ENCODE results near the gene FZD7. TPM values are rescaled to one million over a fixed set of nuclear protein-coding genes. Genes with fewer than 3 reads are reported as not detected.

The FZD7 gene
- total RNA-seq, 1 donor from 2014 or later: 1.1 TPM

DNA sequence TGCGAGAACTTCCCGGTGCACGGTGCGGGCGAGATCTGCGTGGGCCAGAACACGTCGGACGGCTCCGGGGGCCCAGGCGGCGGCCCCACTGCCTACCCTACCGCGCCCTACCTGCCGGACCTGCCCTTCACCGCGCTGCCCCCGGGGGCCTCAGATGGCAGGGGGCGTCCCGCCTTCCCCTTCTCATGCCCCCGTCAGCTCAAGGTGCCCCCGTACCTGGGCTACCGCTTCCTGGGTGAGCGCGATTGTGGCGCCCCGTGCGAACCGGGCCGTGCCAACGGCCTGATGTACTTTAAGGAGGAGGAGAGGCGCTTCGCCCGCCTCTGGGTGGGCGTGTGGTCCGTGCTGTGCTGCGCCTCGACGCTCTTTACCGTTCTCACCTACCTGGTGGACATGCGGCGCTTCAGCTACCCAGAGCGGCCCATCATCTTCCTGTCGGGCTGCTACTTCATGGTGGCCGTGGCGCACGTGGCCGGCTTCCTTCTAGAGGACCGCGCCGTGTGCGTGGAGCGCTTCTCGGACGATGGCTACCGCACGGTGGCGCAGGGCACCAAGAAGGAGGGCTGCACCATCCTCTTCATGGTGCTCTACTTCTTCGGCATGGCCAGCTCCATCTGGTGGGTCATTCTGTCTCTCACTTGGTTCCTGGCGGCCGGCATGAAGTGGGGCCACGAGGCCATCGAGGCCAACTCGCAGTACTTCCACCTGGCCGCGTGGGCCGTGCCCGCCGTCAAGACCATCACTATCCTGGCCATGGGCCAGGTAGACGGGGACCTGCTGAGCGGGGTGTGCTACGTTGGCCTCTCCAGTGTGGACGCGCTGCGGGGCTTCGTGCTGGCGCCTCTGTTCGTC, 1.7 kb downstream of the FZD7 start:
- Mint-ChIP-seq H3K36me3 (ENCODE audit: low read depth) (no peaks in the 10 kb centered on the region), H3K4me3 (ENCODE audit: low read depth) (peak overlapping the region; percentile 81), H3K27ac (no peak overlapping the region), H3K4me1 (ENCODE audit: low read depth) (peaks cover 11% of the 10 kb centered on the region), H3K9me3 (no peaks in the 10 kb centered on the region), H3K27me3 (ENCODE audit: low read depth) (peaks cover 51% of the 10 kb centered on the region)
- DNase-seq (ENCODE audit: low spot score): no peak
- intact Hi-C loops (cut with micrococcal nuclease): no loop called here

- Mint-ChIP-seq H3K27ac (no peak overlapping the region), H3K4me3 (ENCODE audit: low read depth) (no peak overlapping the region), H3K4me1 (ENCODE audit: low read depth) (peaks cover 11% of the 10 kb centered on the region), H3K36me3 (ENCODE audit: low read depth) (no peaks in the 10 kb centered on the region), H3K27me3 (ENCODE audit: low read depth) (peaks cover 49% of the 10 kb centered on the region), H3K9me3 (no peaks in the 10 kb centered on the region)
- DNase-seq (ENCODE audit: low spot score): no peak
- intact Hi-C loops (cut with micrococcal nuclease): no loop called here
Observed at GRCh38 chr2:202035941-202036372, 2.3 kb downstream of the FZD7 start.

DNA sequence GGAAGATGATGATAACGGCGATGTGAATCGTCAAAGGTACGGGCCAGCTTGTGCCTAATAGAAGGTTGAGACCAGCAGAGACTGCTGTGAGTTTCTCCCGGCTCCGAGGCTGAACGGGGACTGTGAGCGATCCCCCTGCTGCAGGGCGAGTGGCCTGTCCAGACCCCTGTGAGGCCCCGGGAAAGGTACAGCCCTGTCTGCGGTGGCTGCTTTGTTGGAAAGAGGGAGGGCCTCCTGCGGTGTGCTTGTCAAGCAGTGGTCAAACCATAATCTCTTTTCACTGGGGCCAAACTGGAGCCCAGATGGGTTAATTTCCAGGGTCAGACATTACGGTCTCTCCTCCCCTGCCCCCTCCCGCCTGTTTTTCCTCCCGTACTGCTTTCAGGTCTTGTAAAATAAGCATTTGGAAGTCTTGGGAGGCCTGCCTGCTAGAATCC, 3.0 kb downstream of the FZD7 start:
- intact Hi-C loops (cut with micrococcal nuclease): no loop called here
- Mint-ChIP-seq H3K27ac (no peak overlapping the region), H3K4me1 (ENCODE audit: low read depth) (peaks cover 11% of the 10 kb centered on the region), H3K36me3 (ENCODE audit: low read depth) (no peaks in the 10 kb centered on the region), H3K27me3 (ENCODE audit: low read depth) (peaks cover 42% of the 10 kb centered on the region), H3K4me3 (ENCODE audit: low read depth) (no peak overlapping the region), H3K9me3 (no peaks in the 10 kb centered on the region)
- no peak for DNase-seq (ENCODE audit: low spot score)

DNA sequence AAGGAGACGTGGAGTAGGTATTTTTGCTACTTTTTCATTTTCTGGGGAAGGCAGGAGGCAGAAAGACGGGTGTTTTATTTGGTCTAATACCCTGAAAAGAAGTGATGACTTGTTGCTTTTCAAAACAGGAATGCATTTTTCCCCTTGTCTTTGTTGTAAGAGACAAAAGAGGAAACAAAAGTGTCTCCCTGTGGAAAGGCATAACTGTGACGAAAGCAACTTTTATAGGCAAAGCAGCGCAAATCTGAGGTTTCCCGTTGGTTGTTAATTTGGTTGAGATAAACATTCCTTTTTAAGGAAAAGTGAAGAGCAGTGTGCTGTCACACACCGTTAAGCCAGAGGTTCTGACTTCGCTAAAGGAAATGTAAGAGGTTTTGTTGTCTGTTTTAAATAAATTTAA, 3.4 kb downstream of the FZD7 start:
- H3K9me3 Mint-ChIP-seq: no peaks in the 10 kb centered on the region
- H3K36me3 Mint-ChIP-seq (ENCODE audit: low read depth): no peaks in the 10 kb centered on the region
- no peak for DNase-seq (ENCODE audit: low spot score)
- H3K4me1 Mint-ChIP-seq (ENCODE audit: low read depth): peaks cover 9% of the 10 kb centered on the region
- no peak overlapping the region for H3K4me3 Mint-ChIP-seq (ENCODE audit: low read depth)
- intact Hi-C loops (cut with micrococcal nuclease): no loop called here
- H3K27me3 Mint-ChIP-seq (ENCODE audit: low read depth): peaks cover 39% of the 10 kb centered on the region
- H3K27ac Mint-ChIP-seq: no peak overlapping the region

- H3K4me3 Mint-ChIP-seq (ENCODE audit: low read depth): no peak overlapping the region
- no peak overlapping the region for H3K27ac Mint-ChIP-seq
- H3K27me3 Mint-ChIP-seq (ENCODE audit: low read depth): peaks cover 32% of the 10 kb centered on the region
- intact Hi-C loops (cut with micrococcal nuclease): no loop called here
- H3K9me3 Mint-ChIP-seq: no peaks in the 10 kb centered on the region
- peaks cover 2% of the 10 kb centered on the region for H3K4me1 Mint-ChIP-seq (ENCODE audit: low read depth)
- no peak for DNase-seq (ENCODE audit: low spot score)
- no peaks in the 10 kb centered on the region for H3K36me3 Mint-ChIP-seq (ENCODE audit: low read depth)
Observed at GRCh38 chr2:202038471-202039277, 5.0 kb downstream of the FZD7 start.

DNA sequence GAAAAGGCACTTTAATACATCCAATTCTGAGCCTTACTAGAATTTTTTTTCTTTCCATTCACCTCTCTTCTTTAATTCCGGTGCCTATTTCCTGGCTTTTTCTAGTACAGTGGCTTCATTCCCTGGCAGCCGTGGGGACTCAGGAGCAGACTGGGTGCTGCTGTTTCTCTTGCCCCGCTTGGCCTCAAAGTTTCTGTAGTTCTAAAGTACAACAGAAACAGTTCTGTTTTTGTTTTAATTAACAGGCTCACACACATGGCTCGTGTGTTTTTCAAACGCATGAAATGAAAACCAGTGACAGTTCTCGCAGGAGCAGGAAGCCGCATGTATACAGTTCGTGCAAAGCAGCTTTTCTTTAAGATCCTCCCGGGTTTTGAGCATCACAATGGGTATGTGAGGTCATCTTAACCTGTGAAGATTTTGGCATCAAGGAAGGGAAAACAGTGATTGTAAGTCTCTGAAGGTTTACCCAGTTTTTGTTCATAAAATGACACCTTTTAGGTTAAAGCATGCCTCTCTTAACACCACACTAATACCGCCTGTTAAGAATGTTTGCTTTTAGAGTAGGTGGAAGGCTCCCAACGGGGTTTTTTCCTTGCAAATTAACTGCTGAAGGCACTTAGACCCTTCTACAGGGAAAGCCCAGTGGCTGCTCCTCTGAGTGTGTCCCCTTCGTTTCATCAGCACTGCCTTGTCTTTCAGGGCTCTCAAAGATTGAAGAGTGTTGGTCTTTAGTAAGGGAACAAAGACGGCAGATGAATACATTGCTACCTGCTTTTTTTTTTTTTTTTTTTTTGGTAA, 5.8 kb downstream of the FZD7 start:
- no peak for DNase-seq (ENCODE audit: low spot score)
- no peak overlapping the region for H3K4me3 Mint-ChIP-seq (ENCODE audit: low read depth)
- H3K36me3 Mint-ChIP-seq (ENCODE audit: low read depth): no peaks in the 10 kb centered on the region
- peaks cover 2% of the 10 kb centered on the region for H3K4me1 Mint-ChIP-seq (ENCODE audit: low read depth)
- no peak overlapping the region for H3K27ac Mint-ChIP-seq
- peaks cover 34% of the 10 kb centered on the region for H3K27me3 Mint-ChIP-seq (ENCODE audit: low read depth)
- no peaks in the 10 kb centered on the region for H3K9me3 Mint-ChIP-seq
- intact Hi-C loops (cut with micrococcal nuclease): no loop called here

GRCh38 chr2:202040079-202040844, 6.6 kb downstream of the FZD7 start:
- Mint-ChIP-seq H3K4me1 (ENCODE audit: low read depth) (no peaks in the 10 kb centered on the region), H3K27ac (no peak overlapping the region), H3K4me3 (ENCODE audit: low read depth) (no peak overlapping the region), H3K9me3 (no peaks in the 10 kb centered on the region), H3K36me3 (ENCODE audit: low read depth) (no peaks in the 10 kb centered on the region), H3K27me3 (ENCODE audit: low read depth) (peaks cover 36% of the 10 kb centered on the region)
- intact Hi-C loops (cut with micrococcal nuclease): no loop called here
- no peak for DNase-seq (ENCODE audit: low spot score)

DNA sequence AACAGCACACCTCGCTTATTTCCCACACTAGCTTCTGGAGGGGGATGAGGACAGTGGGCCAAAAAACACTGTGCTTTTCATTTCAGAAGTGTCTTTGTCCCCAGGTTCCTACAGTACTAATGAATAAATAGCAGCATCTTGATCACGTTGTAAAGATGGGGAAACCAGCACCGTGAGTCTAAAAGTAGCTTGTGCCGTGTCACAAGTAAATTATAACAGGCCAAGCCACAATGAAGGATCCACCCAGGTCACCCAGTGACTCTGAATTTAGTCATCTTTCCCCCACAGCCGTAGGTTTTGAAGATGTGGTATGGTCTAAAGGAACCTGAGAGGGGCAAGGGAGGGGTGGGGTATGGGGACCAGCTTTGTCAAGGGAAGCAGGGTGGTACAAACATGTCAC, 8.8 kb downstream of the FZD7 start:
- Mint-ChIP-seq H3K4me1 (ENCODE audit: low read depth) (no peaks in the 10 kb centered on the region), H3K4me3 (ENCODE audit: low read depth) (no peak overlapping the region), H3K9me3 (no peaks in the 10 kb centered on the region), H3K36me3 (ENCODE audit: low read depth) (no peaks in the 10 kb centered on the region), H3K27ac (no peak overlapping the region), H3K27me3 (ENCODE audit: low read depth) (peaks cover 47% of the 10 kb centered on the region)
- no peak for DNase-seq (ENCODE audit: low spot score)
- intact Hi-C loops (cut with micrococcal nuclease): no loop called here

GRCh38 chr2:202043475-202043874, 9.8 kb downstream of the FZD7 start:
- no peak for DNase-seq (ENCODE audit: low spot score)

GRCh38 chr2:202044777-202045176, 11.1 kb downstream of the FZD7 start:
- Mint-ChIP-seq H3K27me3 (ENCODE audit: low read depth) (peaks cover 34% of the 10 kb centered on the region), H3K27ac (no peak overlapping the region), H3K36me3 (ENCODE audit: low read depth) (no peaks in the 10 kb centered on the region), H3K4me3 (ENCODE audit: low read depth) (no peak overlapping the region), H3K4me1 (ENCODE audit: low read depth) (no peaks in the 10 kb centered on the region), H3K9me3 (no peaks in the 10 kb centered on the region)
- no peak for DNase-seq (ENCODE audit: low spot score)
- intact Hi-C loops (cut with micrococcal nuclease): no loop called here

More at GRCh38 chr2:202043475-202043874, 9.8 kb downstream of the FZD7 start:
- intact Hi-C loops (cut with micrococcal nuclease): no loop called here
- H3K4me3 Mint-ChIP-seq (ENCODE audit: low read depth): no peak overlapping the region
- H3K4me1 Mint-ChIP-seq (ENCODE audit: low read depth): no peaks in the 10 kb centered on the region
- no peaks in the 10 kb centered on the region for H3K9me3 Mint-ChIP-seq
- no peaks in the 10 kb centered on the region for H3K36me3 Mint-ChIP-seq (ENCODE audit: low read depth)
- no peak overlapping the region for H3K27ac Mint-ChIP-seq
- H3K27me3 Mint-ChIP-seq (ENCODE audit: low read depth): peaks cover 39% of the 10 kb centered on the region

DNA sequence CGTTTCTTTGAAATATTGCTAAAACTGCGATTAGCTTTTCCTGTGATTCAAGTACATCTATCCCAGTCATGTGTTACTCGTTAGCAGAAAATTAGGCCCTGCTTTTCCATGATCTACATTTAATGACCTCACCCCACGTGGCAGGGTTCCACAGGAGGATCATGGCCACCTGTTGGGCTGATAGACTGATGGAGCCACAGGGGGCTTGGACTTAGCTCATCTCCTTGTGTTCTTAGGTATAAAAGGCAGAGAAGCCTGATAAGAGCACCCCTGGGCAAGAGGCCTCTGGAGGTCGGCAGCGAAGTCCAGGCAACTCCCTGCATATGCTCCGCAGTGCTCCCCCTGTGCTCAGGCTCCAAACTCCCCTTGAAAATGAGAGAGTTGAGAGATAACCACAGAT, 12.9 kb downstream of the FZD7 start:
- no peak for DNase-seq (ENCODE audit: low spot score)
- intact Hi-C loops (cut with micrococcal nuclease): no loop called here
- H3K36me3 Mint-ChIP-seq (ENCODE audit: low read depth): no peaks in the 10 kb centered on the region

GRCh38 chr2:202049092-202049728, 15.6 kb downstream of the FZD7 start:
- H3K4me3 Mint-ChIP-seq (ENCODE audit: low read depth): no peak overlapping the region
- no peaks in the 10 kb centered on the region for H3K36me3 Mint-ChIP-seq (ENCODE audit: low read depth)
- no peak for DNase-seq (ENCODE audit: low spot score)
- H3K4me1 Mint-ChIP-seq (ENCODE audit: low read depth): no peaks in the 10 kb centered on the region
- no peaks in the 10 kb centered on the region for H3K9me3 Mint-ChIP-seq
- intact Hi-C loops (cut with micrococcal nuclease): no loop called here
- H3K27ac Mint-ChIP-seq: no peak overlapping the region
- H3K27me3 Mint-ChIP-seq (ENCODE audit: low read depth): peaks cover 34% of the 10 kb centered on the region

More for the DNA sequence above, 12.9 kb downstream of the FZD7 start:
- H3K27me3 Mint-ChIP-seq (ENCODE audit: low read depth): peaks cover 33% of the 10 kb centered on the region
- H3K4me3 Mint-ChIP-seq (ENCODE audit: low read depth): no peak overlapping the region
- no peaks in the 10 kb centered on the region for H3K4me1 Mint-ChIP-seq (ENCODE audit: low read depth)
- H3K9me3 Mint-ChIP-seq: no peaks in the 10 kb centered on the region
- H3K27ac Mint-ChIP-seq: no peak overlapping the region
